Ureter (tissue), 1 donor: ENCODE measurements around the gene CBX6. TPM values are rescaled to one million over a fixed set of nuclear protein-coding genes. Genes with fewer than 3 reads are reported as not detected.

Source experiments
- DNase-seq: peaks from one replicate; pipeline ENCODE4 v3.0.0-alpha.2; 2020; ENCODE audit warnings: low spot score
- total RNA-seq: library from RNA; stranded (reverse); gene quantifications from one replicate; pipeline ENCODE4 v1.2.4, GENCODE V29; 2023
- donor health status: DM: yes; HTN: yes; CAD: no.

Gene CBX6
- total RNA-seq, 1 donor from 2014 or later = 93.8 TPM

- DNase-seq = no peak
Measured at GRCh38 chr22:38840129-38840528, 31.9 kb downstream of the CBX6 start.

- no peak for DNase-seq
Measured at GRCh38 chr22:38839686-38840085, 32.3 kb downstream of the CBX6 start.

GRCh38 chr22:38837414-38837928 is 34.5 kb downstream of the CBX6 start:
- no peak for DNase-seq

GRCh38 chr22:38835888-38836301 is 36.1 kb downstream of the CBX6 start:
- DNase-seq = no peak

- no peak for DNase-seq
Measured at GRCh38 chr22:38834991-38835390, 37.0 kb downstream of the CBX6 start.

- no peak for DNase-seq
Measured at GRCh38 chr22:38834215-38834953, 37.6 kb downstream of the CBX6 start.

GRCh38 chr22:38833061-38833460 is 39.0 kb downstream of the CBX6 start:
- DNase-seq = no peak

GRCh38 chr22:38832005-38832978 is 39.7 kb downstream of the CBX6 start:
- no peak for DNase-seq

GRCh38 chr22:38831166-38831945 is 40.7 kb downstream of the CBX6 start:
- no peak for DNase-seq

- DNase-seq = no peak
Measured at GRCh38 chr22:38830845-38831108, 41.2 kb downstream of the CBX6 start.

- no peak for DNase-seq
Measured at GRCh38 chr22:38830026-38830844, 41.8 kb downstream of the CBX6 start.

- no peak for DNase-seq
Measured at GRCh38 chr22:38829485-38829884, 42.5 kb downstream of the CBX6 start.

GRCh38 chr22:38828616-38829205 is 43.3 kb downstream of the CBX6 start:
- no peak for DNase-seq

- DNase-seq = no peak
Measured at GRCh38 chr22:38828191-38828590, 43.8 kb downstream of the CBX6 start.

GRCh38 chr22:38827510-38827909 is 44.5 kb downstream of the CBX6 start:
- DNase-seq = no peak

- no peak for DNase-seq
Measured at GRCh38 chr22:38826801-38827200, 45.2 kb downstream of the CBX6 start.

- DNase-seq = no peak
Measured at GRCh38 chr22:38826386-38826785, 45.6 kb downstream of the CBX6 start.

- no peak for DNase-seq
Measured at GRCh38 chr22:38824585-38824984, 47.4 kb downstream of the CBX6 start.

- no peak for DNase-seq
Measured at GRCh38 chr22:38823637-38824036, 48.4 kb downstream of the CBX6 start.

GRCh38 chr22:38823076-38823475 is 48.9 kb downstream of the CBX6 start:
- no peak for DNase-seq

GRCh38 chr22:38820020-38820419 is 52.0 kb downstream of the CBX6 start:
- DNase-seq = no peak
